Thymus (tissue), 11 donors: ENCODE results near the gene EXOC6B. TPM values are rescaled to one million over a fixed set of nuclear protein-coding genes. Genes with fewer than 3 reads are reported as not detected.
"Not testable (repeated sequence)": the region's sequence is repeated elsewhere in the genome, so short reads cannot be mapped to it uniquely, and the experiment has no call there.

ENCODE experiments used
- DNase-seq, 9 donors: peaks; one replicate each; pipeline ENCODE4 v3.0.0-alpha.2; 2013; ENCODE audit warnings: low spot score in 9 of 9, low read depth in 6 of 9, missing footprints in 1 of 9
- H3K27ac ChIP-seq, 2 donors: one replicate each; pipeline ENCODE4 v1.5.1; 2013; ENCODE audit warnings: control low read depth in 1 of 2, low read depth in 1 of 2, low read length in 1 of 2, mild to moderate bottlenecking in 1 of 2, moderate library complexity in 1 of 2
- H3K27me3 ChIP-seq, 2 donors: one replicate each; pipeline ENCODE4 v1.5.1; 2013; ENCODE audit warnings: low read length in 1 of 2; ENCODE audit not compliant: control insufficient read depth in 2 of 2, insufficient read depth in 1 of 2
- H3K36me3 ChIP-seq, 2 donors: one replicate each; pipeline ENCODE4 v1.5.1; 2013; ENCODE audit warnings: low read length in 1 of 2, mild to moderate bottlenecking in 1 of 2, moderate library complexity in 1 of 2; ENCODE audit not compliant: control insufficient read depth in 2 of 2, insufficient read depth in 2 of 2
- H3K4me1 ChIP-seq, 2 donors: one replicate each; pipeline ENCODE4 v1.5.1; 2013; ENCODE audit warnings: low read length in 2 of 2; ENCODE audit not compliant: control insufficient read depth in 2 of 2, insufficient read depth in 2 of 2
- H3K4me3 ChIP-seq, 2 donors: one replicate each; pipeline ENCODE4 v1.5.1; 2013; ENCODE audit warnings: low read length in 2 of 2, control low read depth in 1 of 2, mild to moderate bottlenecking in 1 of 2
- H3K9me3 ChIP-seq, 2 donors: one replicate each; pipeline ENCODE4 v1.5.1; 2013; ENCODE audit warnings: low read length in 1 of 2, mild to moderate bottlenecking in 1 of 2; ENCODE audit not compliant: control insufficient read depth in 2 of 2, insufficient read depth in 1 of 2
- WGBS: extraction: QIAGEN DNeasy Blood & Tissue Kit; methylation state at CpG from one replicate; pipeline ENCODE4 v1.1.7; 2013; 5-methylcytosine and 5-hydroxymethylcytosine counted together
- polyA plus RNA-seq: library from polyadenylated mRNA; stranded (reverse); fragments of 200-250 nt; gene quantifications from one replicate; pipeline ENCODE4 v1.2.3, GENCODE V29; 2013
- total RNA-seq: library from RNA; stranded (reverse); fragments of 120-200 nt; gene quantifications from one replicate; pipeline ENCODE4 v1.2.4, GENCODE V29; 2013
- donor health status: healthy.

The EXOC6B gene
- total and polyA plus RNA-seq, 2 donors, result 5.0 to 6.2 TPM

DNA sequence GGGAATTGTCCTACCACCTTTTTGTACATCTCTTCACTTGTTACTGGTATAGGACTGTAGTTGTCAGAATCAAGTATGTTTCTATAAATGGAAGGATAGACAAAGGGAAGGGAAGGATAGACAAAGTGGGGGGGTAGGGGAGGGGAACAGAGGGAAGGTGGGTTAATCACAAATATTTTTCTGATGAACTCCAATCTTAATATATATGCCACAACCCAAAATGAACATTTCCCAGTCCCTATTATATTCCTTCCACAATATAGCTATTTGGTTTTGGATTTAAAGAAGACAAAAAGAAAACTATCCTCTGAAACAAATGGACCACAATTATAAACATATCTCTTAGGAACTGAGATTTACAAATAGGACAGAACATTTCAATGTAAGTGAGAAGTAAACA lies 329.4 kb downstream of the EXOC6B start:
- H3K4me1 ChIP-seq, result no peaks in the 10 kb centered on the region
- H3K27me3 ChIP-seq, result no peaks in the 10 kb centered on the region
- H3K4me3 ChIP-seq, result no peak overlapping the region
- no peak overlapping the region for H3K27ac ChIP-seq
- no peaks in the 10 kb centered on the region for H3K9me3 ChIP-seq
- H3K36me3 ChIP-seq, result no peaks in the 10 kb centered on the region
- DNase-seq, result no peak

GRCh38 chr2:72494392-72494791 lies 331.4 kb downstream of the EXOC6B start:
- H3K27me3 ChIP-seq, result no peaks in the 10 kb centered on the region
- no peaks in the 10 kb centered on the region for H3K4me1 ChIP-seq
- WGBS, result 94% methylated on average over 1 of the region's 1 CpG
- H3K27ac ChIP-seq, result no peak overlapping the region
- DNase-seq, result no peak
- no peaks in the 10 kb centered on the region for H3K36me3 ChIP-seq
- H3K9me3 ChIP-seq, result no peaks in the 10 kb centered on the region
- no peak overlapping the region for H3K4me3 ChIP-seq

DNA sequence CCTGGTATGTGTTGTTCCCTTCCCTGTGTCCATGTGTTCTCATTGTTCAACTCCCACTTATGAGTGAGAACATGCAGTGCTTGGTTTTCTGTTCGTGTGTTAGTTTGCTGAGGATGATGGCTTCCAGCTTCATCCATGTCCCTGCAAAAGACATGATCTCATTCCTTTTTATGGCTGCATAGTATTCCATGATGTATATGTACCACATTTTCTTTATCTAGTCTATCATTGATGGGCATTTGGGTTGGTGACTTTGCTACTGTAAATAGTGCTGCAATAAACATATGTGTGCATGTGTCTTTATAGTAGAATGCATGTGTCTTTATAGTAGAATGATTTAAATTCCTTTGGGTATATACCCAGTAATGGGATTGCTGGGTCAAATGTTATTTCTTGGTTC lies 341.2 kb downstream of the EXOC6B start:
- not testable (repeated sequence) for H3K27ac ChIP-seq, H3K4me1 ChIP-seq, H3K27me3 ChIP-seq, DNase-seq, H3K4me3 ChIP-seq, H3K9me3 ChIP-seq, H3K36me3 ChIP-seq
- 95% methylated on average over 1 of the region's 1 CpG for WGBS

DNA sequence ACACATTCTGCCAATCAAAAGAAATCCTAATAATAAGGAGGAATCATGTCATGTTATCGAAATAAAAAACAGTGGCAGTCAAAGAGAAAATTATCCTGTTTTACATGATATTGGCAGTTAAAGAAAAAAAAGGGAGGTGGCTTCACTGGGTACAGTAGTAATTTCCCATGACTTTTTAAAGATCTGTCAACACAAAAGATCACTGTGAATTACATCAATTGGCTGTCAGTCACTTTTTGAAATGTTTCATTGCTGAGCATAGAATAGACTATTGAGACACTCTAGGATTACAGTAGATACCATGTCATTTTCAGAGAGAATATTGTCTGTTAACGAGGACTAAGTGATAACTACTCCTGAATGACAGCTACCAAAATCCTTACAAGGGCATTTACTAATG lies 342.5 kb downstream of the EXOC6B start:
- Histone ChIP-seq H3K9me3 (no peaks in the 10 kb centered on the region), H3K27me3 (no peaks in the 10 kb centered on the region), H3K4me1 (no peaks in the 10 kb centered on the region), H3K36me3 (no peaks in the 10 kb centered on the region), H3K4me3 (no peak overlapping the region), H3K27ac (no peak overlapping the region)
- WGBS, result 97% methylated on average over 2 of the region's 2 CpGs
- DNase-seq, result no peak

GRCh38 chr2:72475246-72475645 lies 350.6 kb downstream of the EXOC6B start:
- no peaks in the 10 kb centered on the region for H3K36me3 ChIP-seq
- no peak overlapping the region for H3K4me3 ChIP-seq
- H3K4me1 ChIP-seq, result no peaks in the 10 kb centered on the region
- WGBS, result 98% methylated on average over 3 of the region's 3 CpGs
- H3K27me3 ChIP-seq, result no peaks in the 10 kb centered on the region
- H3K9me3 ChIP-seq, result peaks cover 0 to 11% of the 10 kb centered on the region in 2 donors
- DNase-seq, result no peak
- H3K27ac ChIP-seq, result no peak overlapping the region

DNA sequence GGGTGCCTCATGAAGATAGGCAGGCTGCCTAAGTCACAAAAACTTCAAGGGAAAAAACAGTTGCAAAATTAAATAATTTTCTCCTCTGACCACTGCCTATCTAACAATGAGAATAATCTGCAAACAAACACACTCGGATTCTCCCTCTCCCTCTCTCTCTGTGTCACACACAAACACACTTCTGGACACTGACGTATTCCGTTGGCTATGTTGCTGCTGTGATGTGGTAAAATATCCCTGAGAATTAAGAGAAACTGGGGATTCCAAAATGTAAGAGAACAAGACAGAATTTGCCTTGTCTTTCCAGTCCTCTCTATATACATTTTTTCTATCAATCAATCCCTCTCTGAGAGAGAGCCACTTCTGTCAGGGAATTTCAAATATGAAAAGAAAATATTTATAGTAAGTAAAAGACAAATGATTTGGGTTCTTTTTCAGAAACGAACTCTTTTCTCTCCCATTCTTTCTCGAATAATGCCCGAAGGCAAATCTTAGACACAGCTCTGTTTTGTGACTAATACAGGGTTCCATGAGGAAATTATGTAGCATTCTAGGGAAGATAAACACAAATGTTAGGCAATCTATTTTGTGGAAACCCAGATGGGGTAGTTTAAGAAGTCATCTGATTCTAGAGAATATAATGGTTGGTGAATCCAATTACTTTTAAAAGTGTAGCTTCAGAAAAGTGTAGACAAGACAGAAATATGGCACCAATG lies 367.9 kb downstream of the EXOC6B start:
- WGBS, result 95% methylated on average over 6 of the region's 6 CpGs
- no peak for DNase-seq
- H3K27ac ChIP-seq, result no peak overlapping the region
- no peaks in the 10 kb centered on the region for H3K27me3 ChIP-seq
- H3K36me3 ChIP-seq, result no peaks in the 10 kb centered on the region
- H3K4me1 ChIP-seq, result no peaks in the 10 kb centered on the region
- no peaks in the 10 kb centered on the region for H3K9me3 ChIP-seq
- H3K4me3 ChIP-seq, result no peak overlapping the region

- Histone ChIP-seq H3K9me3 (no peaks in the 10 kb centered on the region), H3K36me3 (no peaks in the 10 kb centered on the region), H3K4me1 (no peaks in the 10 kb centered on the region), H3K4me3 (no peak overlapping the region), H3K27ac (no peak overlapping the region), H3K27me3 (no peaks in the 10 kb centered on the region)
- 96% methylated on average over 4 of the region's 4 CpGs for WGBS
- DNase-seq, result no peak
These were observed 371.6 kb downstream of the EXOC6B start for GRCh38 chr2:72454189-72454588.

- Histone ChIP-seq H3K27ac (no peak overlapping the region), H3K27me3 (no peaks in the 10 kb centered on the region), H3K4me1 (no peaks in the 10 kb centered on the region), H3K9me3 (peaks cover 0 to 7% of the 10 kb centered on the region in 2 donors), H3K4me3 (no peak overlapping the region), H3K36me3 (no peaks in the 10 kb centered on the region)
- 95% methylated on average over 2 of the region's 2 CpGs for WGBS
- DNase-seq, result no peak
These were observed 383.6 kb downstream of the EXOC6B start for GRCh38 chr2:72442270-72442669.

DNA sequence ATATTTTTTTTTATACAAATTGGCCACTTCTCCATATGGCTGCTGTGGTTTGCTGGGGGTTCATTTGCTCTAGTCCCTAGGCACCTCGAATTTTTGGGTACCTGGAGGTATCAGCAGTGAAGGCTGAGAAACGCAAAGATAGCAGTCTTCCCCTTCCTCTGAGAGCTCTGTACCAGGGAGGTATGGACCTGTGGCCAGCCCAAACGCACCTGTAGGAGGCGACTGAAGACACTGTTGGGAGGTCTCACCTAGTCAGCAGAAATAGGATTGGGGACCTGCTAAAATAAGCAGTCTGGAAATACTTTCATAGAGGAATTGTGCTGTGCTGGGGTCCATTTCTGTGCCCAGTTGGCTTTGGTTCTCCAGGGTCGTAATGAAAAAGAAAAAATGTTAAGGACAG lies 385.9 kb downstream of the EXOC6B start:
- Histone ChIP-seq H3K27me3 (no peaks in the 10 kb centered on the region), H3K27ac (no peak overlapping the region), H3K4me3 (no peak overlapping the region), H3K9me3 (peaks cover 0 to 7% of the 10 kb centered on the region in 2 donors), H3K4me1 (no peaks in the 10 kb centered on the region), H3K36me3 (no peaks in the 10 kb centered on the region)
- no peak for DNase-seq
- 91% methylated on average over 5 of the region's 5 CpGs for WGBS
